ENCODE results near the gene CACNG5. TPM values are rescaled to one million over a fixed set of nuclear protein-coding genes. Genes with fewer than 3 reads are reported as not detected.

The CACNG5 gene, protein sequence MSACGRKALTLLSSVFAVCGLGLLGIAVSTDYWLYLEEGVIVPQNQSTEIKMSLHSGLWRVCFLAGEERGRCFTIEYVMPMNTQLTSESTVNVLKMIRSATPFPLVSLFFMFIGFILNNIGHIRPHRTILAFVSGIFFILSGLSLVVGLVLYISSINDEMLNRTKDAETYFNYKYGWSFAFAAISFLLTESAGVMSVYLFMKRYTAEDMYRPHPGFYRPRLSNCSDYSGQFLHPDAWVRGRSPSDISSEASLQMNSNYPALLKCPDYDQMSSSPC
- total RNA-seq (2014; rRNA removed; shearing (Covaris generic)) (2.7 and 3.3 TPM in 2 replicates), polyA plus RNA-seq (2016; fragmentation: Nextera tagmentation; extraction: Ambion mirVana) (1.8 and 2.7 TPM in 2 replicates)
- long read RNA-seq, result 0 reads

DNA sequence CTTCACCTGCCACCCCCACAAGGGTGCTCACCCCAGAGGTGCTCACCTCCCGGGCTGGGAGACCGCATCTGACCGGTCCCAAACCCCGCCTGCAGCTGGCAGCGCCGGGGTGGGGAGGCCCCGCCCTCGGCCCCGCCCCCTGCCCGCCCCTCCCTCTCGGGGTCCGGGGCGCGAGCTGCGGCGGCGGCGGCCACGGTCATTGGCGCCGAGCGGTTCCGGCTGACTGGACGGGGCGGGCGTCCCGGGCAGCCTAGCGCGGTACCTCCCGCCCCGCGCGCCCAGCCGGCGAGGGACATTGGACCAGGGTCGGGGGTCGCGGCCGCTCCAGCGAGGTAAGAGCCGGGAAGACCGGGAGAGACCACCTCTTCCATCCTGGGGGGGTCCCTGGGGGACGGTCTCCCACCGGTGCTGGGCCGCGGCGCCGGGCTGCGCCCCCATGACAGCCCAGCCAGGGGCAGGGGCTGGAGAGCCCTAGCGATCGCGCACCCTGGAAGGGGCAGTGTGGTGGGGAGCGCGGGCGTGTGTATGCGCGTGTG lies at the start of gene CACNG5:
CACNG5 (plus strand) TSS at position 199 of the 536 bp plus-strand sequence. CDS start 42,216 bp downstream, outside the sequence.
- Mint-ChIP-seq H3K9me3 (no peaks in the 10 kb centered on the region; the same call in 2 of the 3 replicates), H3K27ac (no peak within 1 kb of the TSS), H3K4me1 (peaks cover 13% of the 10 kb centered on the region), H3K36me3 (ENCODE audit: low read depth) (no peaks in the 10 kb centered on the region), H3K27me3 (ENCODE audit: insufficient read depth, low read depth, poor library complexity) (peaks cover 21% of the 10 kb centered on the region), H3K4me3 (peak within 1 kb of the TSS; percentile 66)
- no peaks in the 10 kb centered on the region for H3K36me3 ChIP-seq (ENCODE audit: insufficient read depth)
- peak within 1 kb of the TSS; percentile 71 for H3K4me3 ChIP-seq
- peak within 1 kb of the TSS; percentile 84 for H2AFZ ChIP-seq
- peaks cover 1% of the 10 kb centered on the region; the same call in 1 of the 2 replicates for H3F3A ChIP-seq (replicated peaks; ENCODE audit: low read depth)
- no peaks in the 10 kb centered on the region for H4K20me1 ChIP-seq (replicated peaks; ENCODE audit: insufficient read depth)
- peaks cover 8% of the 10 kb centered on the region; the same call in 1 of the 2 replicates for H3K4me1 ChIP-seq (ENCODE audit: insufficient read depth)
- ATAC-seq (peak; percentile 90), DNase-seq (ENCODE audit: low spot score) (peak; percentile 72)
- no peaks in the 10 kb centered on the region for H3K9me2 ChIP-seq (ENCODE audit: insufficient read depth)
- 0 out of 2 replicates have a peak, but pooled peaks cover 10% of the 10 kb centered on the region for H3K27me3 ChIP-seq (ENCODE audit: insufficient read depth)
- H3K79me2 ChIP-seq (replicated peaks; ENCODE audit: insufficient read depth), result no peaks in the 10 kb centered on the region
- H3K27ac ChIP-seq (ENCODE audit: low read depth), result no peak within 1 kb of the TSS
- H3K4me2 ChIP-seq, result peak within 1 kb of the TSS; percentile 82
- TF ChIP-seq, protein P1, sequence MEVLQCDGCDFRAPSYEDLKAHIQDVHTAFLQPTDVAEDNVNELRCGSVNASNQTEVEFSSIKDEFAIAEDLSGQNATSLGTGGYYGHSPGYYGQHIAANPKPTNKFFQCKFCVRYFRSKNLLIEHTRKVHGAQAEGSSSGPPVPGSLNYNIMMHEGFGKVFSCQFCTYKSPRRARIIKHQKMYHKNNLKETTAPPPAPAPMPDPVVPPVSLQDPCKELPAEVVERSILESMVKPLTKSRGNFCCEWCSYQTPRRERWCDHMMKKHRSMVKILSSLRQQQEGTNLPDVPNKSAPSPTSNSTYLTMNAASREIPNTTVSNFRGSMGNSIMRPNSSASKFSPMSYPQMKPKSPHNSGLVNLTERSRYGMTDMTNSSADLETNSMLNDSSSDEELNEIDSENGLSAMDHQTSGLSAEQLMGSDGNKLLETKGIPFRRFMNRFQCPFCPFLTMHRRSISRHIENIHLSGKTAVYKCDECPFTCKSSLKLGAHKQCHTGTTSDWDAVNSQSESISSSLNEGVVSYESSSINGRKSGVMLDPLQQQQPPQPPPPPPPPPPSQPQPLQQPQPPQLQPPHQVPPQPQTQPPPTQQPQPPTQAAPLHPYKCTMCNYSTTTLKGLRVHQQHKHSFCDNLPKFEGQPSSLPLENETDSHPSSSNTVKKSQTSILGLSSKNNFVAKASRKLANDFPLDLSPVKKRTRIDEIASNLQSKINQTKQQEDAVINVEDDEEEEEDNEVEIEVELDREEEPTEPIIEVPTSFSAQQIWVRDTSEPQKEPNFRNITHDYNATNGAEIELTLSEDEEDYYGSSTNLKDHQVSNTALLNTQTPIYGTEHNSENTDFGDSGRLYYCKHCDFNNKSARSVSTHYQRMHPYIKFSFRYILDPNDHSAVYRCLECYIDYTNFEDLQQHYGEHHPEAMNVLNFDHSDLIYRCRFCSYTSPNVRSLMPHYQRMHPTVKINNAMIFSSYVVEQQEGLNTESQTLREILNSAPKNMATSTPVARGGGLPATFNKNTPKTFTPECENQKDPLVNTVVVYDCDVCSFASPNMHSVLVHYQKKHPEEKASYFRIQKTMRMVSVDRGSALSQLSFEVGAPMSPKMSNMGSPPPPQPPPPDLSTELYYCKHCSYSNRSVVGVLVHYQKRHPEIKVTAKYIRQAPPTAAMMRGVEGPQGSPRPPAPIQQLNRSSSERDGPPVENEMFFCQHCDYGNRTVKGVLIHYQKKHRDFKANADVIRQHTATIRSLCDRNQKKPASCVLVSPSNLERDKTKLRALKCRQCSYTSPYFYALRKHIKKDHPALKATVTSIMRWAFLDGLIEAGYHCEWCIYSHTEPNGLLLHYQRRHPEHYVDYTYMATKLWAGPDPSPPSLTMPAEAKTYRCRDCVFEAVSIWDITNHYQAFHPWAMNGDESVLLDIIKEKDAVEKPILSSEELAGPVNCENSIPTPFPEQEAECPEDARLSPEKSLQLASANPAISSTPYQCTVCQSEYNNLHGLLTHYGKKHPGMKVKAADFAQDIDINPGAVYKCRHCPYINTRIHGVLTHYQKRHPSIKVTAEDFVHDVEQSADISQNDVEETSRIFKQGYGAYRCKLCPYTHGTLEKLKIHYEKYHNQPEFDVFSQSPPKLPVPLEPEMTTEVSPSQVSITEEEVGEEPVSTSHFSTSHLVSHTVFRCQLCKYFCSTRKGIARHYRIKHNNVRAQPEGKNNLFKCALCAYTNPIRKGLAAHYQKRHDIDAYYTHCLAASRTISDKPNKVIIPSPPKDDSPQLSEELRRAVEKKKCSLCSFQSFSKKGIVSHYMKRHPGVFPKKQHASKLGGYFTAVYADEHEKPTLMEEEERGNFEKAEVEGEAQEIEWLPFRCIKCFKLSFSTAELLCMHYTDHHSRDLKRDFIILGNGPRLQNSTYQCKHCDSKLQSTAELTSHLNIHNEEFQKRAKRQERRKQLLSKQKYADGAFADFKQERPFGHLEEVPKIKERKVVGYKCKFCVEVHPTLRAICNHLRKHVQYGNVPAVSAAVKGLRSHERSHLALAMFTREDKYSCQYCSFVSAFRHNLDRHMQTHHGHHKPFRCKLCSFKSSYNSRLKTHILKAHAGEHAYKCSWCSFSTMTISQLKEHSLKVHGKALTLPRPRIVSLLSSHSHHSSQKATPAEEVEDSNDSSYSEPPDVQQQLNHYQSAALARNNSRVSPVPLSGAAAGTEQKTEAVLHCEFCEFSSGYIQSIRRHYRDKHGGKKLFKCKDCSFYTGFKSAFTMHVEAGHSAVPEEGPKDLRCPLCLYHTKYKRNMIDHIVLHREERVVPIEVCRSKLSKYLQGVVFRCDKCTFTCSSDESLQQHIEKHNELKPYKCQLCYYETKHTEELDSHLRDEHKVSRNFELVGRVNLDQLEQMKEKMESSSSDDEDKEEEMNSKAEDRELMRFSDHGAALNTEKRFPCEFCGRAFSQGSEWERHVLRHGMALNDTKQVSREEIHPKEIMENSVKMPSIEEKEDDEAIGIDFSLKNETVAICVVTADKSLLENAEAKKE (CRISPR knock-in tag; IDR thresholded peaks at IDR 0.05), result no peak
- TF ChIP-seq POLR2AphosphoS5 (IDR thresholded peaks at IDR 0.05; ENCODE audit: low read depth), result peak; percentile 34; the same call in 1 of the 2 replicates
- TF ChIP-seq NANOG (IDR thresholded peaks at IDR 0.05; ENCODE audit: borderline replicate concordance), result no peak
- TF ChIP-seq, protein P2, sequence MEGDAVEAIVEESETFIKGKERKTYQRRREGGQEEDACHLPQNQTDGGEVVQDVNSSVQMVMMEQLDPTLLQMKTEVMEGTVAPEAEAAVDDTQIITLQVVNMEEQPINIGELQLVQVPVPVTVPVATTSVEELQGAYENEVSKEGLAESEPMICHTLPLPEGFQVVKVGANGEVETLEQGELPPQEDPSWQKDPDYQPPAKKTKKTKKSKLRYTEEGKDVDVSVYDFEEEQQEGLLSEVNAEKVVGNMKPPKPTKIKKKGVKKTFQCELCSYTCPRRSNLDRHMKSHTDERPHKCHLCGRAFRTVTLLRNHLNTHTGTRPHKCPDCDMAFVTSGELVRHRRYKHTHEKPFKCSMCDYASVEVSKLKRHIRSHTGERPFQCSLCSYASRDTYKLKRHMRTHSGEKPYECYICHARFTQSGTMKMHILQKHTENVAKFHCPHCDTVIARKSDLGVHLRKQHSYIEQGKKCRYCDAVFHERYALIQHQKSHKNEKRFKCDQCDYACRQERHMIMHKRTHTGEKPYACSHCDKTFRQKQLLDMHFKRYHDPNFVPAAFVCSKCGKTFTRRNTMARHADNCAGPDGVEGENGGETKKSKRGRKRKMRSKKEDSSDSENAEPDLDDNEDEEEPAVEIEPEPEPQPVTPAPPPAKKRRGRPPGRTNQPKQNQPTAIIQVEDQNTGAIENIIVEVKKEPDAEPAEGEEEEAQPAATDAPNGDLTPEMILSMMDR (conservative IDR thresholded peaks at IDR 0.05; ENCODE audit: low read depth in 2 of 2), result no peak

Data from GM23338 (cell line).